ENCODE measurements around the gene ASCL3.
"Not testable (repeated sequence)": the region's sequence is repeated elsewhere in the genome, so short reads cannot be mapped to it uniquely, and the experiment has no call there.

Gene ASCL3

DNA sequence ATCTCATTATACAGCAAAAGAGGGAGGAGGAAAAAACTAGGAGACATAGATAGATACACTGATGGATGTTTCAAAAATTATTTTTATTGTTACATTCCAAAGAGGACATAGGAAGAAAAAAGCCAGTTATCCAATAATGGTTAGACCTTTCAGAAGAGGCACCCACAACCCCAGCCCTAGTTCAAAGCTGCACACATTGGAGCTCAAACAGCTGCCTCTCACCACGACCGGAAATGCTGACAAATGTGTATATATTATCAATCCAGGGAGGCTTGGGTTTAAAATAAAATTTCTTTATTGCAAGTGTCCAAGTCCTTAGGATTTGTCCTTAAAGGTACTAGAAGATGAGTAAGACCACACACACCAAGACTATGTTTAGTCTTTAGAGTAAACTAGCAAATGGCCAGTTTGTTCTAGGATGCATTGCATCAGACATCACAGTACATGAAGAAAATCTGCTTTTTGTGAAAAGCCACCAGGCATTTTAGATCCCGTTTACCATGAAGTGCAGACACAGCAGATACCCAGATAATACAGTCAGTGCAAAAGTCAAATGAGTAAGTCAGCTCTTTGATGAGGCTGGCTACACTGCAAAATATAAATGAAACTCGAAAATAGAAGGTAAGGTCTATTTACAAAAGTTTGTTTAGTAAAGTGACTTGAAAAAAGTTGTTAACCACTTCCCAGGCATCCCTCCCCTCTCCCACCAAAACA is 4.6 kb upstream of the ASCL3 start:
- Histone ChIP-seq H3K9ac (ENCODE audit: low read length in 2 of 2) (no peak overlapping the region), H3K9me3 (ENCODE audit: control insufficient read depth in 2 of 2, low read length in 2 of 2) (no peaks in the 10 kb centered on the region), H3K4me1 (ENCODE audit: control insufficient read depth, insufficient read depth, low read length) (no peaks in the 10 kb centered on the region), H3K27ac (ENCODE audit: low read length) (no peak overlapping the region), H3K4me3 (ENCODE audit: low read length in 2 of 2) (no peak overlapping the region), H3K36me3 (ENCODE audit: control insufficient read depth in 2 of 2, insufficient read depth in 2 of 2, low read length in 2 of 2) (peaks cover 17 to 22% of the 10 kb centered on the region in 2 donors), H3K27me3 (ENCODE audit: control insufficient read depth in 1 of 2, insufficient read depth in 2 of 2, low read length in 2 of 2) (no peaks in the 10 kb centered on the region)

DNA sequence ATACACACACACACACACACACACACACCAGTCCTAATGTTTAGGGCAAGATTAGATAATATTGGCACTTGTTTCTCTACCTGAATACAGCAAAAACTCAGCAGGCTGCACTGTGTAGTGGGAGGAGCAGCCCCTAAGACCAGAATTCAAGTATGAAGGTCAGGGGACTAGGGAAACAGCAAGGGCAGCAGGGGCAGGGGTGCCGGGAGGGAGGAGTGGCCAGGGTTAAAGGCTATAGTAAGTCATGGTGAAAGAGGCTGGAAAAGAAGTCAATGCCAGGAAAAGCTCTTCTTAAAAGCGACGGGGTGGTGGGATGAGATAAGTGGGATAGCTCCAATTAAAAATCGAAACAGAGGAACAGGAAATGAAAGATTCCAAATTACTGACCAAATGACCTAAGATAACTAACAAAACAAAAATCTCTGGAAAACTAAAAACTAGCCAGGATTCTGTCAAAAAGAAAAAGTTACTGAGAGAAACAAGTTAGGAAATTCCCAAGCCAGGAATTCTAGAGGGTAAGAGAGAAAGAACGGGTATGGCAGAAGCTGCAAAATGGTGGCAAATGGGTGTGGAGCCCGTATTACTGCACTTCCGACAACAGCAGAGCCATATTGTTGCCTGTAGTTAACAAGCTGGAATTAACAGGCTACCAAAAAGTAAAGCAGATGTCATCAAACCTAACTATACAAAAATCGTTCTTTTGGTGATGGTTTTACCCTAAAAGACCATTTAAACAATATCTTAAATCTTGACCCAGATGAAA is 1.3 kb downstream of the ASCL3 start:
- no peaks in the 10 kb centered on the region for H3K9me3 ChIP-seq (ENCODE audit: control insufficient read depth in 2 of 2, low read length in 2 of 2)
- no peak overlapping the region for H3K27ac ChIP-seq (ENCODE audit: low read length)
- no peaks in the 10 kb centered on the region for H3K4me1 ChIP-seq (ENCODE audit: control insufficient read depth, insufficient read depth, low read length)
- H3K4me3 ChIP-seq (ENCODE audit: low read length in 2 of 2): no peak overlapping the region
- no peaks in the 10 kb centered on the region for H3K36me3 ChIP-seq (ENCODE audit: control insufficient read depth in 2 of 2, insufficient read depth in 2 of 2, low read length in 2 of 2)
- no peak overlapping the region for H3K9ac ChIP-seq (ENCODE audit: low read length in 2 of 2)
- H3K27me3 ChIP-seq (ENCODE audit: control insufficient read depth in 1 of 2, insufficient read depth in 2 of 2, low read length in 2 of 2): no peaks in the 10 kb centered on the region

DNA sequence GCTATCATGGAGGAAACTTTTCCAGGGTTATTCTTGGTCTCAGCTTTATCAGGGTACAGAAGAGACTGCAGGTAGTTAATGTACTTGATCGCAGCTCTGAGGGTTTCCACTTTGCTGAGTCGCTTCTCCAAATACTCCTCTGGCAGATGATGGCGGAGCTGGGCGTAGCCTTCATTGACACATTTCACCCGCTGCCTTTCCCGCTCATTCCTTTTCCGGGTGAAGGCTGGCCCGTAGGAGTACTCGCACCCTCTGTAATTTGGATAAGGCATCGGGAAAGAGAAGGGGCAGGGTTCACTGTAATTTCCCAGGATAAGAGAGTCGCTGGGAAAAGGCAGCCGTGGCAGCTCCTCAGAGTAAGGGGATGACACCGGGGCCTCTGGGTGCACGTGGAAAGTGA is 5.2 kb downstream of the ASCL3 start:
- Histone ChIP-seq H3K9ac (ENCODE audit: low read length in 2 of 2) (no peak overlapping the region), H3K4me1 (ENCODE audit: control insufficient read depth, insufficient read depth, low read length) (no peaks in the 10 kb centered on the region), H3K27ac (ENCODE audit: low read length) (no peak overlapping the region), H3K27me3 (ENCODE audit: control insufficient read depth in 1 of 2, insufficient read depth in 2 of 2, low read length in 2 of 2) (no peaks in the 10 kb centered on the region), H3K9me3 (ENCODE audit: control insufficient read depth in 2 of 2, low read length in 2 of 2) (no peaks in the 10 kb centered on the region), H3K36me3 (ENCODE audit: control insufficient read depth in 2 of 2, insufficient read depth in 2 of 2, low read length in 2 of 2) (no peaks in the 10 kb centered on the region), H3K4me3 (ENCODE audit: low read length in 2 of 2) (no peak overlapping the region)

DNA sequence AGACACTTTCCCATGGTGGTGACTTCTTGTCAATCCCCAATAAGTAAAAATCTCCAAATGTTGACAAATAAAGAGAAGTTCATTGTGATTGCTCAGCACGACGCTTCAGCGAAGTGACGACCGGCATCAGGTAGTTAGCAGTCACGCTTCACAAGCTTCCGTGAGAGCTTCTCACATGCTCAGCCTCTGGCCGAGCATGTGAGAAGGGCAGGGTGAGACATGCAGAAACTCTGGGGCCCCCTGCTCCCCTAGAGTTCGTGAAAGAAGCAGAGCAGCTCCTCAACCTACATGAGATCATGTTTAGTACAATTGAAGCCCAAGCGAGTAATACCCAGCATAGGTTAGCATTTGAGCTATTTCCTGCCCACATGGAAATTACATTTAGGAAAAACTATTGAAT is 5.7 kb downstream of the ASCL3 start:
- Histone ChIP-seq H3K36me3 (ENCODE audit: control insufficient read depth in 2 of 2, insufficient read depth in 2 of 2, low read length in 2 of 2) (no peaks in the 10 kb centered on the region), H3K27ac (ENCODE audit: low read length) (no peak overlapping the region), H3K9me3 (ENCODE audit: control insufficient read depth in 2 of 2, low read length in 2 of 2) (no peaks in the 10 kb centered on the region), H3K4me3 (ENCODE audit: low read length in 2 of 2) (no peak overlapping the region), H3K27me3 (ENCODE audit: control insufficient read depth in 1 of 2, insufficient read depth in 2 of 2, low read length in 2 of 2) (no peaks in the 10 kb centered on the region), H3K9ac (ENCODE audit: low read length in 2 of 2) (no peak overlapping the region), H3K4me1 (ENCODE audit: control insufficient read depth, insufficient read depth, low read length) (no peaks in the 10 kb centered on the region)

DNA sequence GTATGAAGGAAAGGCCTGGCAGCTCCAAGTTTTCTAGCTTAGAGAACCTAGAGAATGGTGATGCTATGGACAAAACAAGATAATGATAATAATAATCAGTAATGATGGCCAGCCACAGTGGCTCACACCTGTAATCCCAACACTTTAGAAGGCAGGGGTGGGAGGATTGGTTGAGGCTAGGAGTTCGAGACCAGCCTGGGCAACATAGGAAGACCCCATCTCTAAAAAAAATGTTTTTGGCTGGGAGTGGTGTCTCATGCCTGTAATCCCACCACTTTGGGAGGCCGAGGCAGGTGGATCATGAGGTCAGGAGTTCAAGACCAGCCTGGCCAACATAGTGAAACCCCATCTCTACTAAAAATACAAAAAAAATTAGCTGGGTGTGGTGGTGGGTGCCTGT is 7.0 kb downstream of the ASCL3 start:
- not testable (repeated sequence) for H3K4me3 ChIP-seq (ENCODE audit: low read length in 2 of 2); H3K9me3 ChIP-seq (ENCODE audit: control insufficient read depth in 2 of 2, low read length in 2 of 2); H3K9ac ChIP-seq (ENCODE audit: low read length in 2 of 2); H3K27me3 ChIP-seq (ENCODE audit: control insufficient read depth in 1 of 2, insufficient read depth in 2 of 2, low read length in 2 of 2); H3K36me3 ChIP-seq (ENCODE audit: control insufficient read depth in 2 of 2, insufficient read depth in 2 of 2, low read length in 2 of 2); H3K4me1 ChIP-seq (ENCODE audit: control insufficient read depth, insufficient read depth, low read length); H3K27ac ChIP-seq (ENCODE audit: low read length)

DNA sequence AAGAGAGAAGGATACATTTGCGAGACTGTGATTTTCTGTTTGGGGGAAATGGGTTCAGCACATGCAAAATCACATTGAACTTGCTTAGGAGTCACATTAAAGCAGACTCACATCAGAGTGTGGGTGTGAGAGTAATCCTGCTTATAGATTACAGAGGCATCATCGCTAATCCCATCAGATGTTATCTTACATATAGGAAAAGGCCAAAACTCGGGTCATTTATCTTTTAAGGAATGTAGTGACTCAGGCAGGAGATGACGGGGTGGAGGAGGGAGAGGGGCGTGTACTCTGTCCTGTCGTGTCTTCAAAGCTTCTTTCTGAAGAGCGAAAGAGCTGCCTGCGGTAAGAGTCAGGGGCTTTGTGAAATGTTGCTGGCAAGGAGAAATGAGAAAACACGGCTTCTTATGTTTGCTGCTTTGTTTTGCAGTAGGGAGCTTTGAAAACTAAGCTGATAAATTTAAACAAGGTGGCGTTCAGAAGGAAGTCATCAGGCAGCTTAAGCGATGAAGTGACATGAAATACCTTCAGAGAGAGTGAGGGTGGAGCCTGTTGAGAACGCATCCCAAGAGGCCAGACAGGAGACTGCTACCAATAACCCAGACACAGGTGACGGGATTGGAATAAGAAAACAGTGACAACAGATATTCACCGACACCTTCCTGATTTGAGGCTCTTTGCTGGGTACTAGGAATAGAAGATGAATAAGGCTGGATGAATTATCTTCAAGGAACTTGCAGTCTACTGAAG is 7.9 kb downstream of the ASCL3 start:
- Histone ChIP-seq H3K9ac (ENCODE audit: low read length in 2 of 2) (no peak overlapping the region), H3K27ac (ENCODE audit: low read length) (no peak overlapping the region), H3K4me1 (ENCODE audit: control insufficient read depth, insufficient read depth, low read length) (no peaks in the 10 kb centered on the region), H3K9me3 (ENCODE audit: control insufficient read depth in 2 of 2, low read length in 2 of 2) (no peaks in the 10 kb centered on the region), H3K4me3 (ENCODE audit: low read length in 2 of 2) (no peak overlapping the region), H3K27me3 (ENCODE audit: control insufficient read depth in 1 of 2, insufficient read depth in 2 of 2, low read length in 2 of 2) (no peaks in the 10 kb centered on the region), H3K36me3 (ENCODE audit: control insufficient read depth in 2 of 2, insufficient read depth in 2 of 2, low read length in 2 of 2) (no peaks in the 10 kb centered on the region)

DNA sequence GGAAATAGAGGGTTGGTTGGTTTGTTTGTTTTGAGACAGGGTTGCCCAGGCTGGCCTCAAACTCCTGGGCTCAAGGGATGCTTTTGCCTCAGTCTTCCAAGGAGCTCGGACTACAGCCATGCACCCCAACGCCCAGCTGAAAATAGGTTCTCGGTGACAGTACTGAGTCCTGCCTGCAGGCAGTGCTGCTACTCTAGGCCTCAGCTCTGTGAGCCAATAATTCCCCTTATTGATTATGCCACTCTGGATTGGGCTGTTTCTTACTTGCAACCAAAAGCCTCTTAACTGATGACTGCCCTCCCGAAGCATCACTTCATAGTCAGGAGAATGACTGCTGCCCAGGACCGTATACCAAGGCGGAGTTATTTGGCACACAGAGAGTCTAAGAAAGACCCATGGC is 8.9 kb downstream of the ASCL3 start:
- H3K27ac ChIP-seq (ENCODE audit: low read length): no peak overlapping the region
- H3K4me1 ChIP-seq (ENCODE audit: control insufficient read depth, insufficient read depth, low read length): no peaks in the 10 kb centered on the region
- H3K36me3 ChIP-seq (ENCODE audit: control insufficient read depth in 2 of 2, insufficient read depth in 2 of 2, low read length in 2 of 2): no peaks in the 10 kb centered on the region
- H3K9me3 ChIP-seq (ENCODE audit: control insufficient read depth in 2 of 2, low read length in 2 of 2): no peaks in the 10 kb centered on the region
- no peaks in the 10 kb centered on the region for H3K27me3 ChIP-seq (ENCODE audit: control insufficient read depth in 1 of 2, insufficient read depth in 2 of 2, low read length in 2 of 2)
- no peak overlapping the region for H3K4me3 ChIP-seq (ENCODE audit: low read length in 2 of 2)
- no peak overlapping the region for H3K9ac ChIP-seq (ENCODE audit: low read length in 2 of 2)

DNA sequence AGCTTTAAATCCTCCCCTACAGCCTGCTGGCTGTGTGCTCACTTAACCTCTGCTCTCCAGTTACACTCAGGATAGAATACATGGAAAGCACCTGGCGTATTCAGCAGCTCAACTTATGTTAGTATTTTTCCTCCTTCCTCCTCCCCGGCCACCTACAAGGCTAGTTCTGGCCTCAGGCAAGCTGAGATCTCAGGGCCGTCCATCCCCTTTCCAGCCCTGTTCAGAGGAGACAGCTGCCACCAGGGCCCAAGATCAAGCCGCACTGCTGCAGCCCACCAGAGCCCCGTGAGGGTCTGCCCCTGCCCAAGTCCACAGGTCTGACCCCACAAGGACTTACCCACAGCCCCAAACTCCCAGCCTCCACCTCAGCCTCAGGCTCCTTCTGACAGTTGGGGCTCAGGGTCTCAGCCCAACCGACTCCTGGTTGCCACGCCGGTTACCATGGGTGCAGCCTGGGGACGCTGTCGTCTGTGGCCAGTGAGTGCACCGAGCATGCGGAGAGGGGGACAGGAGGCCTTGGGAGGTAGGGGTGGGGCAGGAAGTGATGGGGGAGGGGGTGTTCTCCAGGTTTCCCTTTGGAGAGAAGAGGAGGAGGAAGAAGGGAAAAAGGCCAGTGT is 10.1 kb downstream of the ASCL3 start, which contains the start of gene C11orf16:
Gene C11orf16, minus strand, starts transcription at position 384 of the 617 bp plus-strand sequence. CDS start 639 bp downstream, outside the sequence.
- Histone ChIP-seq H3K36me3 (ENCODE audit: control insufficient read depth in 2 of 2, insufficient read depth in 2 of 2, low read length in 2 of 2) (no peaks in the 10 kb centered on the region), H3K27ac (ENCODE audit: low read length) (no peak within 1 kb of the TSS), H3K27me3 (ENCODE audit: control insufficient read depth in 1 of 2, insufficient read depth in 2 of 2, low read length in 2 of 2) (no peaks in the 10 kb centered on the region), H3K9ac (ENCODE audit: low read length in 2 of 2) (no peak within 1 kb of the TSS), H3K9me3 (ENCODE audit: control insufficient read depth in 2 of 2, low read length in 2 of 2) (no peaks in the 10 kb centered on the region), H3K4me3 (ENCODE audit: low read length in 2 of 2) (no peak within 1 kb of the TSS), H3K4me1 (ENCODE audit: control insufficient read depth, insufficient read depth, low read length) (no peaks in the 10 kb centered on the region)

DNA sequence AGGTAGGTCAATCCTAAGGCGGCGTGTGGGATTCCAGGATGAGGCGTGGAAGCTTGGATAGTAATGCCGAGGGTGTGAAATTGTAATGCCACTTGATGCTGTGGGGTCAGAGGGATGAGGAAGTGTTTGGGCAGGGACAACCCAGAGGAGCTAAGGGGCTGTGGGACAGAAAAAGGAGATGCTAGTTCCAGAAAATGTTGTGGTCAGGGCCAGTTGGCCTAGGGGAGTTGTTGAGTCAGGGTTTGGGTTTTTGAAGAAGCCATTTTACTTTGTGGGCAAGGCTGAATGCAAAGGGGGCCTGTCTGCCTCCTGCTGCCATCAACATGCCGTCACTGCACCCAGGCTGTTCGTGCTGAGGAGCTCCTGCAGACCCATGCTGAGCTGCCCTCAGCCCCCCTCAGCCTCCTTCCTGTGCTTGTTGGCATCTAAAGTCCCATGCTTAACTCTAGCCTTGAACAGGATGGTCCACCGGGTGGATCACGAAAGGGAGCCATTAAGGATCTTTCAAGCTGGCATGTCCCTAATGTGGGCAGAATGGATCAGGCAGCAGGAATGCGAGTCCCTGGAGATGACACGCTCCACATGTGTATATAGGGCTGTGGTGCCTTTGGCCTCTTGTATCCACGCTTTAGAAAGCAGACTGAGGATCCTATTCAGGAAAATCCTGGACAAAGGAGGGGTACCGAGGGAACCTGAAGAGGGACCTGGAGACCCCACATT is 12.2 kb downstream of the ASCL3 start:
- Histone ChIP-seq H3K27ac (ENCODE audit: low read length) (no peak overlapping the region), H3K9ac (ENCODE audit: low read length in 2 of 2) (no peak overlapping the region), H3K9me3 (ENCODE audit: control insufficient read depth in 2 of 2, low read length in 2 of 2) (no peaks in the 10 kb centered on the region), H3K4me1 (ENCODE audit: control insufficient read depth, insufficient read depth, low read length) (no peaks in the 10 kb centered on the region), H3K36me3 (ENCODE audit: control insufficient read depth in 2 of 2, insufficient read depth in 2 of 2, low read length in 2 of 2) (no peaks in the 10 kb centered on the region), H3K27me3 (ENCODE audit: control insufficient read depth in 1 of 2, insufficient read depth in 2 of 2, low read length in 2 of 2) (no peaks in the 10 kb centered on the region), H3K4me3 (ENCODE audit: low read length in 2 of 2) (no peak overlapping the region)

DNA sequence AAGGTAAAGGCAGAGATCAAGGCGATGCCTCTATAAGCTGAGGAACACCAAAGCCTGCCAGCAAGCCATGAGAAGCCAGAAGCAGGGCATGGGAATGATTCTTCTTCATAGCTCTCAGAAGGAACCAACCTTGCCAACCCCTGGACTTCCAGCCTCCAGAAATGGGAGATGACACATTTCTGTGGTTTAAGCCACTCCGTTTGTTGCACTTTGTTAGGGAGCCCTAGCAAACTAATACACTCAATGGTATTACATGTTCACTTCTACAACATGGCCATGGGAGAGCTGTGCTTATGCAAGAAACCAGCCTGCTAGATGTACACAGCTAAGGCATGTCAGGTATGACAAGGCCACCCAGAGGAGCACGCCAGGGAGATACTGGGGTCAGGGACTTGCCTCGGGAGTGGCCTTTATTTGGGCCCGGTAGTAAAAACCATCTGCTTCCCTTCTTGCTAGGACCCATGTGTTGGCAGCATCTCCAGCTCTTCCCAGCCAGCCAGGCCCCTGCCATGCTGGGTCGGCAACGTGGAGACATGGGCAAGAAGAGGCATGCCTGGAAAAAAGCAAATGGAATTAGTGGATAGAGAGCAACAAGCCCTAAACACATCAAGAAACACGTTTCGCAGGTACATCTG is 13.7 kb downstream of the ASCL3 start:
- Histone ChIP-seq H3K9ac (ENCODE audit: low read length in 2 of 2) (no peak overlapping the region), H3K27me3 (ENCODE audit: control insufficient read depth in 1 of 2, insufficient read depth in 2 of 2, low read length in 2 of 2) (no peaks in the 10 kb centered on the region), H3K4me1 (ENCODE audit: control insufficient read depth, insufficient read depth, low read length) (no peaks in the 10 kb centered on the region), H3K36me3 (ENCODE audit: control insufficient read depth in 2 of 2, insufficient read depth in 2 of 2, low read length in 2 of 2) (peaks cover 5 to 7% of the 10 kb centered on the region in 2 donors), H3K27ac (ENCODE audit: low read length) (no peak overlapping the region), H3K9me3 (ENCODE audit: control insufficient read depth in 2 of 2, low read length in 2 of 2) (no peaks in the 10 kb centered on the region), H3K4me3 (ENCODE audit: low read length in 2 of 2) (no peak overlapping the region)

All from stomach smooth muscle (tissue), 2 donors.